KOPT-K1 (cell line): ENCODE data around the gene KCNMB4.
"Not testable (repeated sequence)": the region's sequence is repeated elsewhere in the genome, so short reads cannot be mapped to it uniquely, and the experiment has no call there.

Experiments used
- H3K27ac ChIP-seq: fragments of 200-600 bp; sonication (generic); 2 replicates; pipeline ENCODE4 v1.5.1; 2016; ENCODE audit warnings: antibody characterized with exemption, mild to moderate bottlenecking, low read depth, low read length; ENCODE audit not compliant: poor library complexity, severe bottlenecking
- H3K36me3 ChIP-seq: fragments of 200-600 bp; sonication (generic); 2 replicates; pipeline ENCODE4 v1.5.1; 2017; ENCODE audit warnings: antibody characterized with exemption, mild to moderate bottlenecking, low read length, moderate library complexity; ENCODE audit not compliant: insufficient read depth
- H3K9me3 ChIP-seq: fragments of 200-600 bp; sonication (generic); 2 replicates; pipeline ENCODE4 v1.5.1; 2017; ENCODE audit warnings: antibody characterized with exemption, low read length, mild to moderate bottlenecking; ENCODE audit not compliant: insufficient read depth, poor library complexity, severe bottlenecking

KCNMB4 gene

DNA sequence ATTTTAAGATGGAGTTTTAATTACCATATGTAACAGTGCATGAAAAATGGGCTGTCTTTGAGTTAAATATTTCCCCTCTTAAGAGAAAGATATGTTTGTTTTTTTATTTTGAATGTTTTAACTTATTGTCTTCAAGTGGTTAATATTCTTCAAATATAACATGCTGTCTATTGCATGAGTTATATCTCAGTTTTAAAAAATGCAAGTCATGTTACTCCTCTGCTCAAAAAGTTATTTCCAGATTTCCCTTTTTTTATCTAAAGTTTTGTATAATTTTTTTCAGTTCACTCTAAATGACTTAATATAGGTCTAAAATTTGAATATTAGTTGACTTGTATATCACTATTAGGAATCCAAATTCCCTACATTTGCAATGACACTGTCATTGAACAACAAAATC is 5.9 kb upstream of the KCNMB4 start:
- Histone ChIP-seq H3K27ac (no peak overlapping the region), H3K36me3 (peaks cover 11% of the 10 kb centered on the region; the same call in 1 of the 2 replicates), H3K9me3 (no peaks in the 10 kb centered on the region)

- no peak overlapping the region for H3K27ac ChIP-seq
- H3K36me3 ChIP-seq: no peaks in the 10 kb centered on the region
Observed at GRCh38 chr12:70364695-70365397, 1.2 kb upstream of the KCNMB4 start.

GRCh38 chr12:70365398-70365647 is 767 bp upstream of the KCNMB4 start:
- H3K36me3 ChIP-seq: no peaks in the 10 kb centered on the region
- no peaks in the 10 kb centered on the region for H3K9me3 ChIP-seq
- no peak overlapping the region for H3K27ac ChIP-seq

More at GRCh38 chr12:70364695-70365397, 1.2 kb upstream of the KCNMB4 start:
- no peaks in the 10 kb centered on the region for H3K9me3 ChIP-seq

DNA sequence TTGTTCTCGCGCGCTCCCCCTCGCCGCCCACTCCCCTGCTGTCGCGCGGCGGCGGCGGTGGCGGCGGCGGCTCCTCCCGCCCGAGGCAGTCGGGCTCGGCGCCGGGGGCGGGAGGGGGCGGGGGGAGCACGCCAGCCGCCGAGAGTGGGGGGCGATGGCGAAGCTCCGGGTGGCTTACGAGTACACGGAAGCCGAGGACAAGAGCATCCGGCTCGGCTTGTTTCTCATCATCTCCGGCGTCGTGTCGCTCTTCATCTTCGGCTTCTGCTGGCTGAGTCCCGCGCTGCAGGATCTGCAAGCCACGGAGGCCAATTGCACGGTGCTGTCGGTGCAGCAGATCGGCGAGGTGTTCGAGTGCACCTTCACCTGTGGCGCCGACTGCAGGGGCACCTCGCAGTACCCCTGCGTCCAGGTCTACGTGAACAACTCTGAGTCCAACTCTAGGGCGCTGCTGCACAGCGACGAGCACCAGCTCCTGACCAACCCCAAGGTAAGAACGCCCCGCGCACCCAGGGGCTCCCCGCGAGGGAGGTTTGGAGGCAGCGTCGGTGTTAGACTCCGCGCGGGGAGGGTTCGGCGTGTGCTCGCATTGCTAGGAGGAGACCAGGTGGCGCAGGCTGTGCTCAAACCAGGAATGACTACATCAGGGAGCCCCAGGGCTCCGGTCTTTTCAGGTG is 629 bp downstream of the KCNMB4 start:
- Histone ChIP-seq H3K9me3 (no peaks in the 10 kb centered on the region), H3K36me3 (no peaks in the 10 kb centered on the region), H3K27ac (peak overlapping the region; percentile 51)

DNA sequence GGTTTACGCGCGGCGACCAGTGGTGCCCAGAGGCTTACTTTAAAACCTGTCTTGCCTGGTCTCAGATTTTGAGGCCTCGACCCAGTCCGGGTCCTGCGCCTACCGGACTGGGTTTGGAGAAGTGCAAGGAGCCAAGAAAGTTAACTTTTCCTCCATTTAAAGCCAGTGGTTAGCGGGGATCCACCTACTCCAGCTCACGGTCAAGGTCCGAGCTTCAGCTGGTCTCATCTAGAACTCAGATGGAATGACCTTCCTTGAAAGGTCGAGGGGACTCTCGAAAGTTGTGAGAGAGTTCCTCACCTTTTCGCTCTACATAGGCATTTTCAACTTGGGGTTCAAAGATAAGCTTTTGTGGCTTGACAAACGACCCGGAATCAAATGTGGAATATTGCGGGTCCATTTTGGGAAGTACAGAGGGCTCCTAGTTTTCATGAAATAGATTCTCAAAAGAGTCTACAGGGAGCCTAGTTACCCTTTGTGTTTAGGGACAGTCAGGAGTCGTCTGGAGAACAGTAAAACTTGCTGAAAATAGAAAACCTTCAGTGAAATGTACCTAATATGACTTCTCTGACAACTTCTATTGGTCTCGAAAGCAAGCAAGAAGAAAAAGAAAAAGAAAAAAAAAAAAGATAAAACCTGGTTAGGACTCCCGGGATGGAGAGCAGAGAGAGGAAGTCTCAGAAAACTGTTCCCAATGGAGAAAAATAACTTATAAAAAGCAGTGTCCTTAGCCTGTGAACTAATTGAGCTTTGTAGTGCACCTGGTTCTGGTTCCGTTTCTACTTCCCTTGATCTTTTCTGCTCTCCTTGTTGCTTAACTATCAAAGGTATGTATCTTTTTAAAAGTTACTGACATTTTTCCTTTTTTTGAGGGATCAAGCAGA is 1.4 kb downstream of the KCNMB4 start:
- no peaks in the 10 kb centered on the region for H3K36me3 ChIP-seq
- H3K27ac ChIP-seq: no peak overlapping the region
- H3K9me3 ChIP-seq: no peaks in the 10 kb centered on the region

DNA sequence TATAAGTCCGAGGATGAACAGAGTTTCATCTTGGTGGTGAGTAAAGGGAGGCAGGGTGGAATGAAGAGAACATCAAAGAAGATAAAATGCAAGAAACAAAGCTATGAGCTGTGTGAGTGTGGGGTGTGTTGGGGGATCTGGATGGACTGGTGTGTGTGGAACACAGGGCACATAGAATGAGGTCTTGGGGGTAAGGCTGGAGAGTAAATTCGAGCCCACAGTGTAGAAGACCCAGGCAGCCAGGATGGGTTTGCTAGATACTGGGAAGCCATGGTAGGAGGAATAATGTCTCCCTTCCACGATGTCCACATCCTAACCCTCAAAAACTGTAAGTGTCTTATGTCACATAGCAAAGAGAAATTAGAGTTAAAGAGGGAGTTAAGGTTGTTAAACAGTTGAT is 6.8 kb downstream of the KCNMB4 start:
- Histone ChIP-seq H3K36me3 (no peaks in the 10 kb centered on the region), H3K27ac (no peak overlapping the region), H3K9me3 (no peaks in the 10 kb centered on the region)

GRCh38 chr12:70379846-70380245 is 13.8 kb downstream of the KCNMB4 start:
- H3K9me3 ChIP-seq: peaks cover 13% of the 10 kb centered on the region
- H3K27ac ChIP-seq: no peak overlapping the region
- no peaks in the 10 kb centered on the region for H3K36me3 ChIP-seq

- Histone ChIP-seq H3K9me3 (peaks cover 8% of the 10 kb centered on the region), H3K36me3 (no peaks in the 10 kb centered on the region), H3K27ac (no peak overlapping the region)
Observed at GRCh38 chr12:70383484-70383883, 17.4 kb downstream of the KCNMB4 start.

DNA sequence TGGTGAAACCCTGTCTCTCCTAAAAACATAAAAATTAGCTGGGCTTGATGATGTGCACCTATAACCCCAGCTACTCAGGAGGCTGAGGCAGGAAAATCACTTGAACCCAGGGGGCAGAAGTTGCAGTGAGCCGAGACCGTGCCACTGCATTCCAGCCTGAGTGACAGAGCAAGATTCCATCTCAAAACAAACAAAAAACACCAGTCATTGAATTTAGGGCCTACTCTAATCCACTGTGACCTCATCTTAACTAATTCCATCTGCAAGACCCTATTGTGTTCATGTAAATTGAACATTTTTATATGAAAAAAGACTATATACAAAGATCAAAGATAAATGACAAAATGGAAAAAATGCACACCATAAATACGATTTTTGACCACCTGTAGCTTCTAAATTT is 17.8 kb downstream of the KCNMB4 start:
- H3K27ac ChIP-seq: no peak overlapping the region
- no peaks in the 10 kb centered on the region for H3K36me3 ChIP-seq
- H3K9me3 ChIP-seq: peaks cover 5% of the 10 kb centered on the region

DNA sequence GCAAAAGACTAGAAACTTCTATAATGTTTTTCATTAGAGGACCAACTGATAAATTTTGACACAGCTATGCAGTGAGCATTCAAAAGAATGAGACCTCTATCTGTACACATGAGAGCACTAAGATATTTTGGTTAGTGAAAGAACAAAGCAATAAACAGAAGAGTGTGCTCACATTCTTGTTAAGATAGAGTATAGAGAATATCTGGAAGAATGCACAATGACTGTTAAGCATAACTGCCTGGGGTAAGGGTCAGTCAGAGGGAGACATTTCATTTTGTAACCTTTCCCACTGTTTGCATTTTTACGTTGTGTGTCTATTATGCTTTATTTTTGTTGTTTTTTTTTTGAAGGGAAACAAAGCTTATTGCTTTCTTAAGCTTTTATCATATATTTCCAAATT is 20.7 kb downstream of the KCNMB4 start:
- Histone ChIP-seq H3K27ac (no peak overlapping the region), H3K36me3 (no peaks in the 10 kb centered on the region), H3K9me3 (peaks cover 5% of the 10 kb centered on the region)

- Histone ChIP-seq H3K9me3 (peaks cover 5% of the 10 kb centered on the region), H3K27ac (no peak overlapping the region), H3K36me3 (no peaks in the 10 kb centered on the region)
Observed at GRCh38 chr12:70389678-70390077, 23.6 kb downstream of the KCNMB4 start.

- H3K27ac ChIP-seq, H3K36me3 ChIP-seq, H3K9me3 ChIP-seq: not testable (repeated sequence)
Observed at GRCh38 chr12:70392631-70393030, 26.5 kb downstream of the KCNMB4 start.

DNA sequence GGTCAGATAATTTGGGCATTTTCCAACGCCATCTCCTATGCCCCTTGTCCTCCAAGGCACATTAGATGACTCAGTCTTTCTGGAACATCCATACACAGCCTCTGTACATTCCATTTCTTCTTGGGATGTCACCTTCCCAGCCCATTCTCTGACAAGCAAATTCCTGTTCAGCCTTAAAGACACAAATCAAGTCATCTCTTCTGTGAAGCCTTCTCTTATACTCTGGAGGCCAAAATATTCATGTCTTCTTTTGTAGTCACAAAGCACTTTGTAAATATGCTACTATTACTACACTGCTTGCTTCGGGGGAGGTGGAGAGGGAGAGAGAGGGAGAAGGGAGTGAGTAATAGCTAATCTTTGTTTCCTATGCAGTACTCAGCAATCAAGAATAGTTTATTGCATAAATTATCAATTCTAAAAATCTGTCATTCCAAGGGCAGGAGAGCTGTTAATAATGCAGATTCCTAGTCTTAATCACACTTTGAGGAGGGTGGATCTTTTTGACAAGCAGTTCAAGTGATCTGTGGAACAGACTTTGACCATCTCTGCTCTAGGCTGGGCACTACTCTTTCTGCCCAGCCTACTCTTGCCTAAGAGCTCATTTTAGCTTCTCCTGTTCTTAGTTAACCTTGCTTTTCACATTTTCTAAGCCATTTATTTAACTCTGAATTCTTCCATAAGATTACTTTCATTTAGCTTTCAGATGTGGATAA is 27.9 kb downstream of the KCNMB4 start:
- Histone ChIP-seq H3K9me3 (peaks cover 5% of the 10 kb centered on the region), H3K27ac (no peak overlapping the region), H3K36me3 (no peaks in the 10 kb centered on the region)

- H3K36me3 ChIP-seq: 0 out of 2 replicates have a peak, but pooled peaks cover 5% of the 10 kb centered on the region
- no peaks in the 10 kb centered on the region for H3K9me3 ChIP-seq
- no peak overlapping the region for H3K27ac ChIP-seq
Observed at GRCh38 chr12:70398002-70398401, 31.9 kb downstream of the KCNMB4 start.

DNA sequence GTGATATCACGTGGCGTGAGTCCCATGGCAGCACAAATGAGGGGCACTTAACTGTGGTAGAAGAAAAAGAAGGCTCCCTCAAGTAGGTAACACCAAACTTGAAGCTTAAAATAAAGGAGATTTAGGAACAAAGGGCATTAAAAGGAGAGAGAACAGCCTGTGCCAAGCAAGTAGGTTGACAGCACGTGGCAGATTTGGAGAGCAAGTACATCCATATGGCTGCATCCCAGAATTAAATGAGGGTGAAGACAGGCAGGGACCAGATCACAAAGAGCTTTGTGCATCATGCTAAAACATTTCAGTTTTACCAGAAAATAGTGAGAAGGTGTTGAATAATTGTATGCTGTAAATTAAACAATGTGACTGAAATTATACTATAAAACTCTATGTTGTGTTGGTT is 32.8 kb downstream of the KCNMB4 start:
- H3K36me3 ChIP-seq: 0 out of 2 replicates have a peak, but pooled peaks cover 5% of the 10 kb centered on the region
- no peak overlapping the region for H3K27ac ChIP-seq
- H3K9me3 ChIP-seq: no peaks in the 10 kb centered on the region
